Measurements from ENCODE around the gene ABCA8.

- TF ChIP-seq CTCF (IDR thresholded peaks at IDR 0.05; ENCODE audit: insufficient read depth, low read length, poor library complexity, severe bottlenecking) = no peak
- TF ChIP-seq EZH2phosphoT487 (conservative IDR thresholded peaks at IDR 0.05; ENCODE audit: low read length) = no peak
Measured at GRCh38 chr17:68973098-68973846, 18.1 kb upstream of the ABCA8 start.

Measured in SU-DHL-6 (cell line).